ENCODE data around the gene RRAGD.

- TF ChIP-seq CTCF (IDR thresholded peaks at IDR 0.05 in 4 of 5, conservative IDR thresholded peaks at IDR 0.05 in 1 of 5): no peak
- TF ChIP-seq POLR2A (IDR thresholded peaks at IDR 0.05): no peak
These were observed 46.6 kb upstream of the RRAGD start for GRCh38 chr6:89458704-89459103.
